GM12878 (cell line): ENCODE results near the gene UHRF1. TPM values are rescaled to one million over a fixed set of nuclear protein-coding genes. Genes with fewer than 3 reads are reported as not detected.

Source experiments
- ATAC-seq: fragments of 200-7000 bp; cut with Tn5 transposase; 3 replicates; pipeline ENCODE4 v1.9.1; 2020; ENCODE audit warnings: mild to moderate bottlenecking, moderate library complexity
- BruUV-seq: library from RNA; stranded (reverse); fragments of 400-500 nt; replicated peaks from 2 replicates; lab custom pipeline; 2021; lab: Mats Ljungman, UMichigan
- CTCF ChIA-PET: fragments of 300-600 bp; sonication (Branson Sonifier 250); formaldehyde crosslinking; extraction: SDS; loops from one replicate; lab custom pipeline; 2021; ENCODE audit warnings: inconsistent platforms; lab: Yijun Ruan, JAX
- POLR2A ChIA-PET: fragments of 350-600 bp; formaldehyde crosslinking; extraction: SDS; loops from one replicate; lab custom pipeline; 2021; ENCODE audit warnings: inconsistent platforms; lab: Charles Lee
- RAD21 ChIA-PET: fragments of 300-600 bp; sonication (Branson Sonifier 250); formaldehyde crosslinking; loops from one replicate; lab custom pipeline; 2023; ENCODE audit warnings: antibody characterized with exemption; ENCODE audit not compliant: unreplicated experiment; lab: Charles Lee
- SMC1A ChIA-PET: fragments of 300-600 bp; sonication (Branson Sonifier 250); formaldehyde crosslinking; loops from one replicate; lab custom pipeline; 2023; ENCODE audit not compliant: unreplicated experiment, uncharacterized antibody; lab: Charles Lee
- DNase-seq: peaks from one replicate; pipeline ENCODE4 v3.0.0-alpha.2; 2011; ENCODE audit warnings: low read depth, low spot score
- FAIRE-seq: peaks from 3 replicates; lab custom pipeline; 2011; peaks lifted over from hg19 to GRCh38; lab: Jason Lieb, UNC
- H2AFZ ChIP-seq: 2 replicates; pipeline ENCODE4 v1.6.0; 2011; ENCODE audit warnings: low read depth, low read length, control low read depth; ENCODE audit not compliant: control insufficient read depth
- H3K27ac ChIP-seq: 2 replicates; pipeline ENCODE4 v1.5.1; 2011; ENCODE audit warnings: control low read depth; ENCODE audit not compliant: control insufficient read depth, insufficient read depth
- H3K27me3 ChIP-seq, 2 experiments: replicated peaks in 1 of 2; 2 replicates each; pipeline versions ENCODE4 v1.6.0 to v1.6.1; 2011; ENCODE audit warnings: low read length in 1 of 2; ENCODE audit not compliant: control insufficient read depth in 2 of 2, insufficient read depth in 2 of 2
- H3K36me3 ChIP-seq, 2 experiments: 2 replicates each; pipeline ENCODE4 v1.5.1; 2011; ENCODE audit warnings: low read length in 1 of 2; ENCODE audit not compliant: control insufficient read depth in 2 of 2, insufficient read depth in 2 of 2
- H3K4me1 ChIP-seq: 2 replicates; pipeline ENCODE4 v1.6.1; 2011; ENCODE audit warnings: mild to moderate bottlenecking, low read length, moderate library complexity, mixed read lengths; ENCODE audit not compliant: control insufficient read depth, insufficient read depth
- H3K4me2 ChIP-seq: 2 replicates; pipeline ENCODE4 v1.6.0; 2011; ENCODE audit warnings: control low read depth; ENCODE audit not compliant: control insufficient read depth, insufficient read depth
- H3K4me3 ChIP-seq: fragments of 200-600 bp; sonication (generic); 2 replicates; pipeline ENCODE4 v1.5.1; 2016
- H3K79me2 ChIP-seq: 2 replicates; pipeline ENCODE4 v1.6.0; 2011; ENCODE audit warnings: low read length; ENCODE audit not compliant: control insufficient read depth, insufficient read depth
- H3K9ac ChIP-seq: 2 replicates; pipeline ENCODE4 v1.8.0; 2011; ENCODE audit warnings: low read length, control low read depth, mixed read lengths; ENCODE audit not compliant: control insufficient read depth, insufficient read depth
- H3K9me3 ChIP-seq: replicated peaks from 3 replicates; pipeline ENCODE4 v1.5.1; 2011; ENCODE audit warnings: mild to moderate bottlenecking, low read length; ENCODE audit not compliant: control insufficient read depth, insufficient read depth
- H4K20me1 ChIP-seq: 2 replicates; pipeline ENCODE4 v1.6.0; 2011; ENCODE audit not compliant: control insufficient read depth, insufficient read depth
- ASH2L ChIP-seq: fragments of 300-600, 200-600 bp; sonication (generic); IDR thresholded peaks from 2 replicates; pipeline ENCODE4 v1.6.1; 2017; ENCODE audit warnings: low read depth, mild to moderate bottlenecking, borderline replicate concordance
- BCL11A ChIP-seq: IDR thresholded peaks from 2 replicates; pipeline ENCODE4 v1.6.1; 2011; ENCODE audit warnings: low read depth, low read length
- EP300 ChIP-seq, 2 experiments: fragments of 150-350 bp in 1 of 2; IDR thresholded peaks; 2 replicates each; pipeline ENCODE4 v1.6.1; 2011 to 2012; ENCODE audit warnings: low read depth in 2 of 2, low read length in 2 of 2, borderline replicate concordance in 1 of 2, improper control_type of control experiment in 1 of 2, inconsistent platforms in 1 of 2; ENCODE audit not compliant: control insufficient read depth in 1 of 2
- ETV6 ChIP-seq, 2 experiments: fragments of 450-650 bp in 1 of 2; IDR thresholded peaks in 1 of 2; conservative IDR thresholded peaks in 1 of 2; 2 replicates each; pipeline ENCODE4 v1.6.1; 2014; ENCODE audit warnings: antibody characterized with exemption in 1 of 2, borderline replicate concordance in 1 of 2, low read depth in 1 of 2, mild to moderate bottlenecking in 1 of 2, moderate library complexity in 1 of 2
- EZH2 ChIP-seq: IDR thresholded peaks from 2 replicates; pipeline ENCODE4 v1.6.1; 2012; ENCODE audit warnings: low read depth, mild to moderate bottlenecking, control low read depth, inconsistent platforms, low read length, borderline replicate concordance; ENCODE audit not compliant: control insufficient read depth
- HDGF ChIP-seq: fragments of 450-650 bp; IDR thresholded peaks from 2 replicates; pipeline ENCODE4 v1.6.1; 2016; ENCODE audit warnings: antibody characterized with exemption
- LARP7 ChIP-seq: fragments of 450-650 bp; IDR thresholded peaks from 2 replicates; pipeline ENCODE4 v1.6.1; 2017; ENCODE audit warnings: mild to moderate bottlenecking
- MEF2A ChIP-seq: IDR thresholded peaks from 2 replicates; pipeline ENCODE4 v1.6.1; 2011; ENCODE audit warnings: low read depth, mild to moderate bottlenecking, low read length, moderate library complexity; ENCODE audit not compliant: insufficient read depth
- MXI1 ChIP-seq: fragments of 150-350 bp; IDR thresholded peaks from 2 replicates; pipeline ENCODE4 v1.6.1; 2011; ENCODE audit warnings: low read depth, mild to moderate bottlenecking, inconsistent platforms, low read length, improper control_type of control experiment
- NFYA ChIP-seq: IDR thresholded peaks from 2 replicates; pipeline ENCODE4 v1.6.1; 2011; ENCODE audit warnings: low read depth, mild to moderate bottlenecking, low read length, improper control_type of control experiment, borderline replicate concordance
- NR2C1 ChIP-seq: fragments of 450-650 bp; IDR thresholded peaks from 2 replicates; pipeline ENCODE4 v1.6.1; 2017; ENCODE audit warnings: antibody characterized with exemption, mild to moderate bottlenecking, moderate library complexity
- PAX8 ChIP-seq: fragments of 450-650 bp; IDR thresholded peaks from 2 replicates; pipeline ENCODE4 v1.6.1; 2017; ENCODE audit warnings: mild to moderate bottlenecking, moderate library complexity
- POU2F2 ChIP-seq: IDR thresholded peaks from 3 replicates; pipeline ENCODE4 v1.6.1; 2011; ENCODE audit warnings: low read depth, mild to moderate bottlenecking, low read length, borderline replicate concordance
- RB1 ChIP-seq: fragments of 450-650 bp; formaldehyde crosslinking; IDR thresholded peaks from 2 replicates; pipeline ENCODE4 v1.6.1; 2017; ENCODE audit warnings: mild to moderate bottlenecking, borderline replicate concordance
- STAT3 ChIP-seq: IDR thresholded peaks from 2 replicates; pipeline ENCODE4 v1.6.1; 2011; ENCODE audit warnings: low read depth, low read length, improper control_type of control experiment
- YBX1 ChIP-seq: fragments of 450-650 bp; IDR thresholded peaks from 2 replicates; pipeline ENCODE4 v1.6.1; 2016; ENCODE audit warnings: antibody characterized with exemption
- ZNF217 ChIP-seq: fragments of 450-650 bp; IDR thresholded peaks from 2 replicates; pipeline ENCODE4 v1.6.1; 2017; ENCODE audit warnings: antibody characterized with exemption, mild to moderate bottlenecking
- ZZZ3 ChIP-seq: IDR thresholded peaks from 2 replicates; pipeline ENCODE4 v1.6.1; 2011; ENCODE audit warnings: low read depth; ENCODE audit not compliant: control insufficient read depth, insufficient read length
- WGBS: methylation state at CpG from one replicate; pipeline ENCODE4 v1.1.6; 2016; ENCODE audit warnings: low lambda C conversion rate; ENCODE audit not compliant: insufficient replicate concordance, insufficient coverage; ENCODE audit errors: missing lambda C conversion rate; 5-methylcytosine and 5-hydroxymethylcytosine counted together
- in situ Hi-C: fragments of 300-500 bp; cut with MboI; formaldehyde crosslinking; loops from 9 replicates; pipeline ENCODE4 v1.14.3; 2018; ENCODE audit warnings: mixed read lengths
- intact Hi-C: fragments of 100-400 bp; cut with micrococcal nuclease; formaldehyde crosslinking; loops from one replicate; pipeline ENCODE4 v1.14.2; 2022; ENCODE audit not compliant: unreplicated experiment
- polyA plus RNA-seq, 11 experiments: library from polyadenylated mRNA; depleted of rRNA in 4 of 11; unstranded in 6 of 11; stranded (reverse) in 5 of 11; fragments of >200 nt; fragmentation: Nextera tagmentation in 4 of 11; fragmentation: Illumina TruSeq in 1 of 11; extraction: Ambion mirVana in 4 of 11; extraction: Trizol in 1 of 11; gene quantifications; 1 replicate in 1 of 11; 2 replicates in 10 of 11; pipeline versions ENCODE4 v1.2.1 to v1.2.3, GENCODE V29; 2011 to 2016; ENCODE audit warnings: inconsistent platforms in 2 of 11, missing spikeins in 2 of 11, low read depth in 1 of 11
- total RNA-seq, 4 experiments: library from RNA; depleted of rRNA in 3 of 4; stranded (reverse); fragments of >200 nt in 3 of 4; fragmentation: Illumina TruSeq in 1 of 4; extraction: Trizol in 1 of 4; gene quantifications; 2 replicates each; pipeline versions ENCODE4 v1.2.1 to v1.2.3, GENCODE V29; 2013 to 2021

The UHRF1 gene
- total and polyA plus RNA-seq, 10 of the 15 experiments (the other 5 are each of a cell fraction or from before 2014, with no cell fraction given), result 13.0 to 109 (median 37.7) TPM

GRCh38 chr19:4986056-4986455, 76.8 kb downstream of the UHRF1 start:
- WGBS, result 93% methylated on average over 19 of the region's 19 CpGs
- H4K20me1 ChIP-seq, result peaks cover 8% of the 10 kb centered on the region
- H3K4me3 ChIP-seq, result no peak overlapping the region
- peaks cover 25% of the 10 kb centered on the region for H3K79me2 ChIP-seq
- ChIA-PET SMC1A (no interaction called here), CTCF (no interaction called here), POLR2A (no interaction called here), RAD21 (no interaction called here)
- H3K4me2 ChIP-seq, result no peak overlapping the region
- no peak overlapping the region for H2AFZ ChIP-seq
- no peak for TF ChIP-seq ASH2L
- TF ChIP-seq ETV6 (conservative IDR thresholded peaks at IDR 0.05 in 1 of 2, IDR thresholded peaks at IDR 0.05 in 1 of 2; ENCODE audit: borderline replicate concordance in 1 of 2, low read depth in 1 of 2), result no peak
- no peak for TF ChIP-seq BCL11A
- TF ChIP-seq YBX1, result no peak
- no peak for TF ChIP-seq MEF2A
- no peak for TF ChIP-seq HDGF
- no peak for TF ChIP-seq ZNF217
- TF ChIP-seq EZH2, result no peak
- no peak for TF ChIP-seq STAT3
- TF ChIP-seq NR2C1, result no peak
- TF ChIP-seq PAX8, result no peak
- TF ChIP-seq ZZZ3, result no peak
- no peak for TF ChIP-seq EP300 (IDR thresholded peaks at IDR 0.05; ENCODE audit: borderline replicate concordance in 1 of 2, control insufficient read depth in 1 of 2, low read depth in 2 of 2, low read length in 2 of 2)
- TF ChIP-seq NFYA, result no peak
- TF ChIP-seq RB1, result no peak
- TF ChIP-seq POU2F2, result no peak
- TF ChIP-seq LARP7, result no peak
- no peak for TF ChIP-seq MXI1
- H3K27me3 ChIP-seq, result no peaks in the 10 kb centered on the region
- H3K4me1 ChIP-seq, result peaks cover 3% of the 10 kb centered on the region; the same call in 1 of the 2 replicates
- no peak for ATAC-seq
- H3K9me3 ChIP-seq, result no peaks in the 10 kb centered on the region
- no peak overlapping the region for H3K9ac ChIP-seq
- no peak for FAIRE-seq
- intact Hi-C loops, result no loop called here
- H3K36me3 ChIP-seq, result peaks cover 0 to 8% of the 10 kb centered on the region in 2 experiments; a peak in 1 of 4 replicates
- in situ Hi-C loops, result no loop called here
- DNase-seq, result no peak
- BruUV-seq, result no TSS peak
- no peak overlapping the region for H3K27ac ChIP-seq
